Activated T-helper 1 cell treated with anti-CD3 and anti-CD28 coated beads, Interleukin-12 subunit alpha, Interleukin-12 subunit beta, Interleukin-2, Interleukin-4 antibody, amounts not matched to agents 30 ng/mL and 10 ng/mL and 1 ng/mL, durations not matched to agents 14 hours and 24 hours and 36 hours (primary cell): ENCODE data around the gene RPS6KA2. TPM values are rescaled to one million over a fixed set of nuclear protein-coding genes. Genes with fewer than 3 reads are reported as not detected.

Experiments used
- DNase-seq: peaks from one replicate; pipeline ENCODE4 v3.0.0; 2021; ENCODE audit warnings: low spot score
- H3K27ac Mint-ChIP-seq: one replicate; pipeline ENCODE4 v1.8.0; 2021; ENCODE audit warnings: mild to moderate bottlenecking, mixed read lengths
- H3K27me3 Mint-ChIP-seq: one replicate; pipeline ENCODE4 v1.8.0; 2022; ENCODE audit warnings: mild to moderate bottlenecking, moderate library complexity, mixed read lengths; ENCODE audit not compliant: insufficient read depth
- H3K36me3 Mint-ChIP-seq: one replicate; pipeline ENCODE4 v1.8.0; 2021; ENCODE audit warnings: low read depth, mixed read lengths
- H3K4me1 Mint-ChIP-seq: one replicate; pipeline ENCODE4 v1.8.0; 2021; ENCODE audit warnings: low read depth, mixed read lengths
- H3K4me3 Mint-ChIP-seq: one replicate; pipeline ENCODE4 v1.8.0; 2021; ENCODE audit warnings: mild to moderate bottlenecking, moderate library complexity, mixed read lengths
- H3K9me3 Mint-ChIP-seq: one replicate; pipeline ENCODE4 v1.8.0; 2021; ENCODE audit warnings: mixed read lengths
- intact Hi-C: fragments of 100-400 bp; cut with micrococcal nuclease; formaldehyde crosslinking; loops from one replicate; pipeline ENCODE4 v1.15.1; 2024
- total RNA-seq: library from RNA; stranded (reverse); gene quantifications from 2 replicates; pipeline ENCODE4 v1.2.3, GENCODE V29; 2022

RPS6KA2 gene
- total RNA-seq, 1 donor from 2014 or later, result 2.0 TPM

DNA sequence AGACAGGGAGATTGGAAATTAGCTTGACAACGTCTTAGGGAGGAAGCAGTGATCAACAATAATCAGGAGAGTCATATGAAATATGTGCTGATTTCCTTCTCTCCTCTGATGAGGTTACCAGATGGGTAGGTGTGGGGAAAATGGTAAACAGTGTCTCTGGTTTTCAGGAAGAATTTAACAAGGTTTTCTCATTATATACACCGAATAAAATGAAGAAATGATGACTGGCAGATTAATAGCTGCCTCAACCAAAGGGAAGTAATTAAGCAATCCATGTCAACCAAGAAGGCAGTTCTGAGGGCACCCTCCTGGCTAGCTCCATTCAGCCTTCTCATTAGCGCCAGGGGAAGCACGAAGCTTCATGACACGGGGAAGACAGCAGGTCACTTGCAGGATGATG is 27.8 kb downstream of the RPS6KA2 start:
- intact Hi-C loops, result no loop called here
- no peaks in the 10 kb centered on the region for H3K4me1 Mint-ChIP-seq
- no peak overlapping the region for H3K4me3 Mint-ChIP-seq
- H3K27me3 Mint-ChIP-seq, result no peaks in the 10 kb centered on the region
- DNase-seq, result no peak
- H3K36me3 Mint-ChIP-seq, result no peaks in the 10 kb centered on the region
- no peaks in the 10 kb centered on the region for H3K9me3 Mint-ChIP-seq
- H3K27ac Mint-ChIP-seq, result no peak overlapping the region

DNA sequence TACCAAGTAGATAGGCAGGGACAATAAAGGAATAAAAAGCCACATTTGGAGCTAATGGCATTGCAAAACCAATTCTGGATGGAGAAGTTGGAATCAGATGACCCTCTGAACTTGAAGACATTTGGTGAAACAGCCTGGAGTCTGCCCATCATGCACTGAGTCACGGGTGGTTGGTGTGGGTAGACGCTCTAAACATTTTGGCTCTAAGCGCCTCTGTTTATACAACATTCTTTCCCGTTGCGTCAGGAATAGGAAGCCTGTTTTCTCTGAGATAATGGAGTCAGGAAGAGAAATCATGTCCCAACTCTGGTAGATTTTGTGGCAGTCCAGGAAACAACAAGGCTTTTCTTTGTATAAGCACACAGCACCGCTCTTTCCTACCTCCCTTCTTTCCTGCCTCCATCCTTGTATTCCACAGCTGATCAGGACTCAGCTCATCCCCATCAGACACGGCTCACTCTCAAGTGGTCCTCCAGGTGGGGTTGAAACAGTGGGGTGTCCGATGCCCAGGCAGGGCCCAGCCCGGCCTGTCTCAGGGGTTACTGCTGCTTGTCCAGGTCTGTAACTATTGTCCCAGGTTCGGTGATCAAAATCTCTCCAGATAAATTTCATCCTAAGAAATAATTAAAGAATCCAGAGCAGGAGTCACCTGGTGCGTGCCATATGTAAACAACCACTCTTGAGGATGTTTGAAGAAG is 28.5 kb downstream of the RPS6KA2 start:
- no peak overlapping the region for H3K4me3 Mint-ChIP-seq
- H3K9me3 Mint-ChIP-seq, result no peaks in the 10 kb centered on the region
- no peak for DNase-seq
- H3K27ac Mint-ChIP-seq, result no peak overlapping the region
- no peaks in the 10 kb centered on the region for H3K27me3 Mint-ChIP-seq
- H3K36me3 Mint-ChIP-seq, result no peaks in the 10 kb centered on the region
- intact Hi-C loops, result no loop called here
- no peaks in the 10 kb centered on the region for H3K4me1 Mint-ChIP-seq

DNA sequence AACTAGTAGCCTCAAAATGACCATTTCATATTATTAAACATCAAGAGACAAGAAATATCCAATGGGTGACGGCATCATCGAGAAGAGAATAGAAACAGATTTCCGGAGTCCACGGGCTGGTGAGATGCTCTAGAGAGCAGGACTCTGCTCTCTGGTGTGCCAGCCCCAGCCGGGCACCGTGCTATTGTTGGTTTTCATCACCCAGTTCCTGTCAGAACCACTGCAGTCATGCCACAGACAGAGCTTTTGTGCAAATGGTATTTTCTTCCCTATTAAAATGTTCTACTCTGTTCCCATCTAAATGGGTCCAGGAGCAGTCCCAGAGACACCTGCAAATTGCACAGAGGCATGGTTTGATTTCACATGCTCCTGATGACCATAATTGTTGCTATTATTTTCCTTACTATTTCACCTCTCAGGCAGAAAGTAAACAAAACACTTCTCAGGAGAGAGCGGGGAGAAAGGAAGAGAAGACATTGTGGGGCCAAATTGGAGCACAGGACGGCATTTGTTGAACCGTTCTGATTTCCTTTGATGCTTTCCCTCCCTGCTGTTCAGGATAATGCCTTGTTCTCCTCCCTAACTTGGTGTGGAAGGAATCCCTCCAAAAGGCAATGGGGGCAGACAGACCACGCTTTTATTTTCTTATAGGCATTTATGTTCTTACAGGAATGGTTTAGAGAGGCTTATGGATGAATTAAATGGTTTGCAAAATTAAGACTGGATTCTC is 29.2 kb downstream of the RPS6KA2 start:
- H3K4me1 Mint-ChIP-seq, result no peaks in the 10 kb centered on the region
- no peak overlapping the region for H3K4me3 Mint-ChIP-seq

DNA sequence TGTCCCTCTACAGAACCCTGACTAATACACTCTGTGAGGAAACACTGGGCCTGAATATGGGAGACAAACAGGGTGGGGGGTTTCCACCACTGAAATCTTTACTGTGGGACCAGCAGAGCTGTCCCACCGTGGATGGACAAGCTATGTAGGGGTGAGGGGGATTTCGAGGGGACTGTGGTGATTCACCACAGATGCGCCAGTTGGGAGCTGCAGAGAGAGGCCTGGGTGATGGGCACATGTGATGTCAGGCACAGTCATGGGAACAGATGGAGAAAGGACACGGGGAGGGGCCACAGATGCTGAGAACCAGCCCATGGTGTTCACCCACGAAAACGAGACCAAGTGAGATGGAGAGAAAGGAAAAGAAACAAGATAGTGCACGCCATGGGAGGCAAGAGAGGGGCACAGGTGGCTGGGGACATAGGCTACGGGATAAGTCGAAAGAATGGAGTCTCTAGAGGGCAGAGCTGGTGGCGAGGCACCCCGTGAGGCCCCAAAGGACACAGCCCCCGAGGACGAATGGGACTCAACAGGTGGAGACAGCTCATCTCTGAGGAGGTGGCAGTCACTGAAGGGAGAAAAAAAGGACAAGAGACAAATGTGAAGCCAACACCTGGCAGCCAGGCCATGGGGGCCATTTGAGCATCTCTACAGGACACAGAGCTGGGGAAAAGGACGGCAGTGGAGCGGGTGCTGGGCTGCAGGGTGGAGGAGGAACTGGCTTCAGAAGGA is 30.1 kb downstream of the RPS6KA2 start:
- Mint-ChIP-seq H3K9me3 (no peaks in the 10 kb centered on the region), H3K4me1 (no peaks in the 10 kb centered on the region), H3K27me3 (no peaks in the 10 kb centered on the region), H3K4me3 (no peak overlapping the region), H3K36me3 (no peaks in the 10 kb centered on the region), H3K27ac (no peak overlapping the region)
- no peak for DNase-seq
- intact Hi-C loops, result no loop called here

More for the DNA sequence above, 29.2 kb downstream of the RPS6KA2 start:
- Mint-ChIP-seq H3K27me3 (no peaks in the 10 kb centered on the region), H3K36me3 (no peaks in the 10 kb centered on the region), H3K9me3 (no peaks in the 10 kb centered on the region), H3K27ac (no peak overlapping the region)
- DNase-seq, result no peak
- intact Hi-C loops, result no loop called here

DNA sequence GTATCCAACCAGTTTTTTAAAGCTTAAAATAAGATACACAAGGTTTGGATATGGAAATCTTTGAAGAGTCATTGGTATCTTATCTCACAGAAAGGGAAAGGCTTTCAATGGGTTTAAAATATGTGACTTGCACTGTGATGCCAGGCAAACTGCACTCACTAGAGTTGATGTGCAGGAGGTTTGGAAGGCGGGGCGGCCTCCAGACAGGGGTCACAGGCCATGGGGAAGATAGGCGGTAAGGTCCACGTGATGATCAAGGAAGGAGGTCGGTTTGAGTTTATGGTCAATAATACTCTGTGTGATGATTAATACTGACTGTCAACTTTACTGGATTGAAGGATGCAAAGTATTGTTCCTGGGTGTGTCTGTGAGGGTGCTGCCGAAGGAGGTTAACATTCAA is 31.1 kb downstream of the RPS6KA2 start:
- Mint-ChIP-seq H3K9me3 (no peaks in the 10 kb centered on the region), H3K4me1 (no peaks in the 10 kb centered on the region), H3K27me3 (no peaks in the 10 kb centered on the region), H3K36me3 (no peaks in the 10 kb centered on the region), H3K27ac (no peak overlapping the region), H3K4me3 (no peak overlapping the region)
- DNase-seq, result no peak
- intact Hi-C loops, result no loop called here

DNA sequence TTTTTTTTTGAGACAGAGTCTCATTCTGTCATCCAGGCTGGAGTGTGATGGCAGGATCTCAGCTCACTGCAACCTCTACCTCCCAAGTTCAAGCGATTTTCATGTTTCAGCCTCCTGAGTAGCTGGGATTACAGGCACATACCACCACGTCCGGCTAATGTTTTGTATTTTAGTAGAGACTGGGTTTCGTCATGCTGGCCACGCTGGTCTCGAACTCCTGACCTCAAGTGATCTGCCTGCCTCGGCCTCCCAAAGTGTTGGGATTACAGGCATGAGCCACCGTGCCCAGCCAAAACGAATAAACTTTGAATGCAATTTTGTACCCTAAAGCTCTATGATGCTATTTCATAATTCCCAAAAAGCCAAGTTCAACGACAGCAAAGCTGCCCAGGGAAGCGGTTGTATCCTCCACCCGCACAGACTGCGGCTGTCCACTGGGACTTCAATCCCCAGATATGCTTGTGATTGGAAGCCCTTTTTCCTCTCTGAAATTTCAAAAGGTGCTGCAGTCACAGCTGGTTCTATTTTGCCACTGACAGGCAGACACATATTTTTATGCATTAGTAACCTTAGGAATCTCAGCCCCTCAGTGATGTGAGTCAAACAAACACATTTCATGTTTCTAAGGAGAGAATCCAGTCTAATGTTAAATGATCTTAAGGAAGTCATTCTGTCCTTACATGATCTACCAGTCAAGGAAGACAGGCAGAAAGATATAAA is 31.8 kb downstream of the RPS6KA2 start:
- Mint-ChIP-seq H3K4me3 (no peak overlapping the region), H3K36me3 (no peaks in the 10 kb centered on the region), H3K27me3 (no peaks in the 10 kb centered on the region), H3K9me3 (no peaks in the 10 kb centered on the region), H3K4me1 (no peaks in the 10 kb centered on the region), H3K27ac (no peak overlapping the region)
- DNase-seq, result no peak
- intact Hi-C loops, result no loop called here

DNA sequence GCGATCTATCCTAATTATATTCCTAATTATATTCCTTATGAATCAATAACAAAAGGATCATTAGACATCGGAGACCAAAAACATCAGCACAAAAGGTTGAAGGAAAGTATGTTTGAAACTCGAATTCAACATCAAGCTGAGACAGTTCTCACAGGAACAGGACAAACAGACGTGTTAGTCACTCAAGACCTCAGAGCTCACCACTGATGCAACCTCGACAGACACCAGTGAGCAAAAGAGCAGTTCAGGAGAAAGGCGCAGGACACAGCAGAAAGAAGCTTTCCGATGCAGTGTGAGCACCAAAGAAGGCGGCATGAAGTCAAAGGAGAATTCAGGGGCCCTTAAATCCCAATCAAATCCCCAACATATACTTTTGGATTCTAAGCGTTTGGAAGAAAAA is 34.2 kb downstream of the RPS6KA2 start:
- H3K36me3 Mint-ChIP-seq, result no peaks in the 10 kb centered on the region
- H3K4me1 Mint-ChIP-seq, result peaks cover 15% of the 10 kb centered on the region
- H3K27me3 Mint-ChIP-seq, result no peaks in the 10 kb centered on the region
- no peak for DNase-seq
- H3K4me3 Mint-ChIP-seq, result no peak overlapping the region
- H3K27ac Mint-ChIP-seq, result no peak overlapping the region
- intact Hi-C loops, result no loop called here
- H3K9me3 Mint-ChIP-seq, result no peaks in the 10 kb centered on the region

DNA sequence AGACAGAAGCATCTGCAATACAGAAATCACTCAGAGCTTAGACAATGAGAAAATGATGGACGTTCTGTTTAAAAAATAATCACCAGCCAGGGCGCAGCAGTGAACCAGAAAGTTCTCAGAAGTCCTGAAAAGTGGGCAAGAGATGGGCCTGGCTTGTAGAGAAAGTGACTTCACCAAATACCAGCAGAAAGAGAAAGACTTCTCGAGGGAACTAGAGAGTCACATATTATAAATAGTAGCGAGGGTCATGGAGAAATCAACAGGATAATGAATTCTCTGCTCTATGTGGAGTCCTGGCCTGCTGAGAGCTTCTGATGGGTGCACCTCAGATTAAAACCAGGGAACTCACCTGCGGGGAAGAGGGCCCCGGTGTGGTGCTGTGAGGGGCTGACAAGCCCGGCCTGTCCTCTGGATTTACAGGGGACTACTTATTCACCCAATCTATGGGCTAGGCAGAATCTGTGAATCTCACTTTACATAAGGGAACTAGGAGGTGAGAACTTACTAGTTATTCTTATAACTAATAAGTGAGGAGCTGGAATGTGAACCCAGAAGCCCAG is 35.0 kb downstream of the RPS6KA2 start:
- no peak overlapping the region for H3K27ac Mint-ChIP-seq
- H3K9me3 Mint-ChIP-seq, result no peaks in the 10 kb centered on the region
- H3K36me3 Mint-ChIP-seq, result no peaks in the 10 kb centered on the region
- DNase-seq, result no peak
- no peaks in the 10 kb centered on the region for H3K27me3 Mint-ChIP-seq
- no peak overlapping the region for H3K4me3 Mint-ChIP-seq
- H3K4me1 Mint-ChIP-seq, result peaks cover 15% of the 10 kb centered on the region
- intact Hi-C loops, result no loop called here

DNA sequence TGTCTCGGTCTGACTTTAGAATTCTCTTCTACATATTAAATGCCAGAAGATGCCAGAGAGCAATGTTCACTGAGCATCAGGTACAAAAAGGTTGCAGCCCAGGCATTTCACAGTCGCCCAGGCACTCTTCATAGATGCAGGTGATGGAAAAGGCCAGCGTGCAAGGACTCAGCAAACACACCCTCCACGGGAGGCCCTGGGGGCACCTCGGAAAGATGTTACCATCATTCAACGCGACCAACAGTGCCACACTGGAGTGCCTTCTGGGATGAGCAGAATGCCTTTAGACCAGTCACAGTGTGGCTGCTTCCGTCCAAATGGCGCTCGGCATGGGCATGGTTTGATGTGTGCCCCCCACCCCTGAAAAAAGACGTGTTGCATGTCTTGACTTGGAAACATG is 36.0 kb downstream of the RPS6KA2 start:
- no peaks in the 10 kb centered on the region for H3K27me3 Mint-ChIP-seq
- no peak overlapping the region for H3K27ac Mint-ChIP-seq
- no peaks in the 10 kb centered on the region for H3K9me3 Mint-ChIP-seq
- H3K4me3 Mint-ChIP-seq, result no peak overlapping the region
- DNase-seq, result no peak
- H3K4me1 Mint-ChIP-seq, result peaks cover 15% of the 10 kb centered on the region
- H3K36me3 Mint-ChIP-seq, result no peaks in the 10 kb centered on the region
- intact Hi-C loops, result no loop called here

DNA sequence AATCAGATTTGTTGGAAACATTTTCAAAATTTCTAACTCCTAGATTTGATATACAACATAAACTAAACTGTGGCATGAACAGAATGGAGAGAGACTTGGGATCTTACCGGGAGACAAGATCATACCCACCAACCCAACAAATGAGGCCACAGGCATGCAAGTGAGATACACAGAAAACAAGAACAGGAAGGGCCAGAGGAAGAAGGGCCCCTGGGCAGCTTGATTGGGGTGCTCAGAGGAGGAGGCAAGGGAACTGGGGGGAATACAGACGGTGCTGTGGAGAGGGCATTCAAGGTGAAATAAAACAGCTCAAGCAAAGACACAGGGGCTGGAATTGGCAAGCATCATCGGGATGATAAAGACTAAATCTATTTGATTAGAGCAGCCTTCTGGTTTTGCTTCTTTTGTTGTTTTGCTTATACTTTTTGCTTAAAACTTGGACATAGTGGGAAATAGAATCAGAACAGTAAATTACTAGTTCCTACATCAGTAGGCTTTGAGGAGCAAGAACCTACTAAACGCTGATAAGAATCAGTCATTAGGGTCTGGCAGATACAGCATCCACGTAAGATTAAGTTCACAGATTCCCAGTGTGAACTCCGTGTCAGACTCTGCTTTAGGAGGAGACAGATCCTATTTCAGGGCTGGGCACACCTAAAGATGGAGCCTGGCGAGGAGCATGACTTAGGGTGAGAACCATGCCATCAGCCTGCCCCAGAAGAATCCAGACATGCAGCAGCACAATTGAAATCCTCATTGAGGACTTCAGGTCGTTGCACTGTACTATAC is 37.1 kb downstream of the RPS6KA2 start:
- peaks cover 15% of the 10 kb centered on the region for H3K4me1 Mint-ChIP-seq
- H3K9me3 Mint-ChIP-seq, result no peaks in the 10 kb centered on the region
- H3K36me3 Mint-ChIP-seq, result no peaks in the 10 kb centered on the region
- H3K4me3 Mint-ChIP-seq, result no peak overlapping the region
- intact Hi-C loops, result loop anchor here (2.0 kb wide), 1 partner anchor 37 kb away; the partner anchor contains the start of gene RPS6KA2
- no peaks in the 10 kb centered on the region for H3K27me3 Mint-ChIP-seq
- H3K27ac Mint-ChIP-seq, result peak overlapping the region; percentile 29
- DNase-seq, result no peak

DNA sequence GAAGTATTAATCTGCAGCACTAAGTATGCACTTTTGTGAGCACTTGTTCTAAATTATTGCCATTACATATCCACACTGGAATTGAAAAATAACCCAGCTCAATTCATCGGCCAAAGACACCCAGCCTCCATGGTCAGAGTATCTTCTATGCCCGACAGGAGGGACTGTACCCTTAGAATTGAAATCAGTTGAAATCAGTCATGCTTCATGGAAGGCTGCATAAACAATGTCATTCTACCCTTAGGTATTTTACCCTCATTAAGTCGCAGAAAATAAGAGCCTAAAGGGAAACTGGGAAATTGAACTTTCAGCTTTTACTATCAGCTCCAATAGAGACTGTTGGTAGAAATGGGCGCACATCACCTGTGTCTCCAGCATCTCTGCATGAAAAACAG is 37.7 kb downstream of the RPS6KA2 start:
- no peaks in the 10 kb centered on the region for H3K36me3 Mint-ChIP-seq
- no peak for DNase-seq
- intact Hi-C loops, result loop anchor here (2.0 kb wide), 1 partner anchor 37 kb away; the partner anchor contains the start of gene RPS6KA2
- no peak overlapping the region for H3K27ac Mint-ChIP-seq
- H3K9me3 Mint-ChIP-seq, result no peaks in the 10 kb centered on the region
- peaks cover 15% of the 10 kb centered on the region for H3K4me1 Mint-ChIP-seq
- peak overlapping the region; percentile 12 for H3K4me3 Mint-ChIP-seq
- H3K27me3 Mint-ChIP-seq, result no peaks in the 10 kb centered on the region
